Osteoblast (primary cell): ENCODE results near the gene PTGES3. TPM values are rescaled to one million over a fixed set of nuclear protein-coding genes. Genes with fewer than 3 reads are reported as not detected.
A peak's percentile ranks its signal among the peaks of the same experiment; 100 is the strongest.

Experiments used
- DNase-seq: peaks from one replicate; pipeline ENCODE4 v3.0.0; 2011; ENCODE audit warnings: low spot score, mixed read lengths; ENCODE audit not compliant: insufficient read length; ENCODE audit errors: missing footprints
- H2AFZ ChIP-seq: 2 replicates; pipeline ENCODE4 v1.6.0; 2011; ENCODE audit warnings: mild to moderate bottlenecking, low read length
- H3K27ac ChIP-seq: 2 replicates; pipeline ENCODE4 v1.5.1; 2011; ENCODE audit warnings: mild to moderate bottlenecking, low read depth, low read length, moderate library complexity
- H3K27me3 ChIP-seq: 2 replicates; pipeline ENCODE4 v1.6.0; 2012; ENCODE audit warnings: mild to moderate bottlenecking, control low read depth, inconsistent platforms, low read length, moderate library complexity; ENCODE audit not compliant: insufficient read depth
- H3K36me3 ChIP-seq: 2 replicates; pipeline ENCODE4 v1.5.1; 2011; ENCODE audit warnings: mild to moderate bottlenecking, low read length, control low read depth, moderate library complexity; ENCODE audit not compliant: insufficient read depth
- H3K4me1 ChIP-seq: 2 replicates; pipeline ENCODE4 v1.5.1; 2011; ENCODE audit warnings: mild to moderate bottlenecking, low read length, control low read depth, moderate library complexity; ENCODE audit not compliant: insufficient read depth
- H3K4me2 ChIP-seq: 2 replicates; pipeline ENCODE4 v1.6.0; 2011; ENCODE audit warnings: mild to moderate bottlenecking, low read length; ENCODE audit not compliant: insufficient read depth
- H3K4me3 ChIP-seq: fragments of 200-600 bp; sonication (generic); 3 replicates; pipeline ENCODE4 v1.5.1; 2012; ENCODE audit warnings: mild to moderate bottlenecking, low read length, inconsistent platforms; ENCODE audit not compliant: insufficient read depth
- H3K79me2 ChIP-seq: 2 replicates; pipeline ENCODE4 v1.6.0; 2012; ENCODE audit warnings: mild to moderate bottlenecking, low read length, control low read depth, inconsistent platforms; ENCODE audit not compliant: insufficient read depth
- H3K9me3 ChIP-seq: 2 replicates; pipeline ENCODE4 v1.5.1; 2011; ENCODE audit warnings: low read depth, low read length, control low read depth
- H4K20me1 ChIP-seq: 2 replicates; pipeline ENCODE4 v1.6.0; 2012; ENCODE audit warnings: mild to moderate bottlenecking, low read length, control low read depth; ENCODE audit not compliant: insufficient read depth
- CTCF ChIP-seq: IDR thresholded peaks from 2 replicates; pipeline ENCODE4 v1.5.1; 2011; ENCODE audit warnings: mild to moderate bottlenecking, low read depth, low read length, moderate library complexity; ENCODE audit errors: extremely low read depth
- total RNA-seq: library from RNA; depleted of rRNA; stranded (reverse); fragments of >200 nt; gene quantifications from 2 replicates; pipeline ENCODE4 v1.2.3, GENCODE V29; 2012

PTGES3 gene
- total RNA-seq, 1 donor, result 63.0 TPM

DNA sequence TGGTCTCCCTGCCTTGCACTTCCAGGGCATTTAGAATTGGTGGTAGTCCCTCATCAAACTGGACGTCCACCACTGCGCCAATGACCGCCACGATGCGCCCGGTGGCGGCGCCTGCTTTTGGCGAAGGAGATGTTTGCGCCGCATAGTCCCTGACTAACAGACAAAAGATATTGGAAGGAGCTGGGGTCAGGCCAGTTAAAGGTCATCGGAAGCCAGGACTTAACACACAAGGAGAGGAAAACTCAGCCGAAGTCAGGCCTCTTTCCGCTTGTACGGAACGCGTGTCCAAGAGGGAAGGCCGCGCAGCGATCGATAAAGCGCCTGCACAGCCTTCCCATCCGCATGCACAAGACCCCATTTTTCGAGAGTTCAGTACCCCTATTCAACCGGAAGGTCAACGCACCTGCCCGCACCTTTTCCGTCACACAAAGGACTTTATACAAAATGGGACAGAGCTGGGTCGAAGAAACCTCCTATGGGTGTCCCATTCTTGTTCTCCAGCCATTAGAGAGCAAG lies 42.8 kb downstream of the PTGES3 start:
- H3K36me3 ChIP-seq, result peaks cover 48% of the 10 kb centered on the region
- peaks cover 15% of the 10 kb centered on the region for H3K4me1 ChIP-seq
- TF ChIP-seq CTCF, result no peak
- peak overlapping the region; percentile 95 for H3K4me3 ChIP-seq
- H3K9me3 ChIP-seq, result no peaks in the 10 kb centered on the region
- no peaks in the 10 kb centered on the region for H3K27me3 ChIP-seq
- peak overlapping the region; percentile 84 for H2AFZ ChIP-seq
- peak overlapping the region; percentile 90 for H3K27ac ChIP-seq
- peak overlapping the region; percentile 100 for H3K4me2 ChIP-seq
- no peak for DNase-seq
- H3K79me2 ChIP-seq, result peaks cover 43% of the 10 kb centered on the region
- H4K20me1 ChIP-seq, result peaks cover 26% of the 10 kb centered on the region

DNA sequence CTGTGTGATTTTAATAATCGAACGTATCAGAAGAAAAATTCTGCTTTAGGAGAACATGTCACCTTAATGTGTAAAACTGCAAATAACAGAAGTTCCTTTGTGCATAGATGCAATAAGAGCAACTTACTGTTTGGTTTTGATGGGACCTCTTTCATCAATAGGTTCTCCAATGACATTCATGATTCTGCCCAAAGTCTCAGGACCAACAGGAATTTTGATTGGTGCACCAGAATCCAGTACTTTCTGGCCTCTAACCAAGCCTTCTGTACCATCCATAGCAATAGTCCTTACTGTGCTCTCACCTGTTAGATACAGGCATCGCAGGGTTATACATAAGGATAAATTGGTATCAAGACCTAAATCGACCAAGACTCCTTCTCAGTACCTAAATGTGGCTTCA lies 43.4 kb downstream of the PTGES3 start:
- peaks cover 26% of the 10 kb centered on the region for H4K20me1 ChIP-seq
- H3K4me2 ChIP-seq, result peak overlapping the region; percentile 100
- TF ChIP-seq CTCF, result no peak
- peak overlapping the region; percentile 84 for H2AFZ ChIP-seq
- DNase-seq, result no peak
- H3K4me1 ChIP-seq, result peaks cover 15% of the 10 kb centered on the region
- peak overlapping the region; percentile 90 for H3K27ac ChIP-seq
- H3K4me3 ChIP-seq, result peak overlapping the region; percentile 95
- H3K27me3 ChIP-seq, result no peaks in the 10 kb centered on the region
- peaks cover 54% of the 10 kb centered on the region for H3K36me3 ChIP-seq
- peaks cover 45% of the 10 kb centered on the region for H3K79me2 ChIP-seq
- H3K9me3 ChIP-seq, result no peaks in the 10 kb centered on the region

DNA sequence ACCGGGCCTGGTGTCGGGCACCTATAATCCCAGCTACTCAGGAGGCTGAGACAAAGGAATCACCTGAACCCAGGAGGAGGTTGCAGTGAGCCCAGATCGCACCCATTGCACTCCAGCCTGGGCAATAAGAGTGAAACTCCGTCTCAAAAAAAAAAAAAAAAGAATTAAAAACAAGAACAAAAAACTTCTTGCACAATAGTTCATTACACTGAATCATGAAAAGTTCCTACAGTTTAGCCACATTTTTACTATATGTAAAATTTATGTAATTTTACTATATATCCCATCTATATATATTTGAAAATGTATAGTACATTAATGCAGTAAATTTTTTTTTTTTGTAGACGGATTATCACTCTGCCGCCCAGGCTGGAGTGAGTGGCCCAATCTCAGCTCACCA lies 46.9 kb downstream of the PTGES3 start:
- Histone ChIP-seq H3K4me3 (no peak overlapping the region), H3K36me3 (peaks cover 79% of the 10 kb centered on the region), H3K27me3 (no peaks in the 10 kb centered on the region), H3K4me1 (peaks cover 21% of the 10 kb centered on the region), H2AFZ (no peak overlapping the region), H3K9me3 (no peaks in the 10 kb centered on the region), H3K79me2 (peaks cover 47% of the 10 kb centered on the region), H3K4me2 (no peak overlapping the region), H3K27ac (no peak overlapping the region), H4K20me1 (peaks cover 26% of the 10 kb centered on the region)
- TF ChIP-seq CTCF, result no peak
- DNase-seq, result no peak

- Histone ChIP-seq H2AFZ (no peak overlapping the region), H3K9me3 (no peaks in the 10 kb centered on the region), H3K27ac (peak overlapping the region; percentile 24), H3K36me3 (peaks cover 55% of the 10 kb centered on the region), H3K4me1 (peaks cover 32% of the 10 kb centered on the region), H4K20me1 (peaks cover 18% of the 10 kb centered on the region), H3K4me2 (no peak overlapping the region), H3K27me3 (no peaks in the 10 kb centered on the region), H3K4me3 (no peak overlapping the region), H3K79me2 (peaks cover 50% of the 10 kb centered on the region)
- no peak for DNase-seq
- TF ChIP-seq CTCF, result no peak
Observed at GRCh38 chr12:56637621-56638020, 50.5 kb downstream of the PTGES3 start.
